ENCODE results near the gene PDPK1. TPM values are rescaled to one million over a fixed set of nuclear protein-coding genes. Genes with fewer than 3 reads are reported as not detected.

PDPK1 gene
- polyA plus RNA-seq, 1 donor from 2014 or later: 45.1 TPM

DNA sequence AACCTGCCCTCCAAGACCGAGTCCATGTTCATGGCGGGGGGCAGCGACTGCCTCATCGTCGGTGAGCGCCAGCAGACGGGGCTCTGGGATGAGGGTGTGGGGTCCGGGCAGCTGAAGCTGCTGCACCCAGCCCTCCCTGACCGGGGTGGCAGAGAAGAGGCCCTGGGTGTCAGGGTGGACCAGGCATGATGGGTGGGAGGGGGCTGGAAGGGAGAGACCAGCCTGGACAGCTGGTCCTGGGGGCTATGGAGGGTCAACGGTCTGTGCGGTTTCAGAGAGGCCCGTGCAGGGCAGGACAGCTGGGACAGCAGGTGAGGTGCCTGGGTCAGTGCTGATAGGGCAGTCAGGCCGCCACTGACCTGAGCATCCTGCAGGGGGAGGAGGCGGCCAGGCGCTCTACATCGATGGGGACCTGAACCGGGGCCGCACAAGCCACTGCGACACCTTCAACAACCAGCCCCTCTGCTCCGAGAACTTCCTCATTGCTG, 37.3 kb upstream of the PDPK1 start:
- peaks cover 2 to 4% (median 4%) of the 10 kb centered on the region in 3 donors for H3K4me1 Mint-ChIP-seq
- no peaks in the 10 kb centered on the region for H3K27me3 Mint-ChIP-seq
- H3K36me3 Mint-ChIP-seq: no peaks in the 10 kb centered on the region
- no peak overlapping the region for H3K27ac Mint-ChIP-seq
- H3K4me3 Mint-ChIP-seq: no peak overlapping the region
- no peaks in the 10 kb centered on the region for H3K9me3 Mint-ChIP-seq

DNA sequence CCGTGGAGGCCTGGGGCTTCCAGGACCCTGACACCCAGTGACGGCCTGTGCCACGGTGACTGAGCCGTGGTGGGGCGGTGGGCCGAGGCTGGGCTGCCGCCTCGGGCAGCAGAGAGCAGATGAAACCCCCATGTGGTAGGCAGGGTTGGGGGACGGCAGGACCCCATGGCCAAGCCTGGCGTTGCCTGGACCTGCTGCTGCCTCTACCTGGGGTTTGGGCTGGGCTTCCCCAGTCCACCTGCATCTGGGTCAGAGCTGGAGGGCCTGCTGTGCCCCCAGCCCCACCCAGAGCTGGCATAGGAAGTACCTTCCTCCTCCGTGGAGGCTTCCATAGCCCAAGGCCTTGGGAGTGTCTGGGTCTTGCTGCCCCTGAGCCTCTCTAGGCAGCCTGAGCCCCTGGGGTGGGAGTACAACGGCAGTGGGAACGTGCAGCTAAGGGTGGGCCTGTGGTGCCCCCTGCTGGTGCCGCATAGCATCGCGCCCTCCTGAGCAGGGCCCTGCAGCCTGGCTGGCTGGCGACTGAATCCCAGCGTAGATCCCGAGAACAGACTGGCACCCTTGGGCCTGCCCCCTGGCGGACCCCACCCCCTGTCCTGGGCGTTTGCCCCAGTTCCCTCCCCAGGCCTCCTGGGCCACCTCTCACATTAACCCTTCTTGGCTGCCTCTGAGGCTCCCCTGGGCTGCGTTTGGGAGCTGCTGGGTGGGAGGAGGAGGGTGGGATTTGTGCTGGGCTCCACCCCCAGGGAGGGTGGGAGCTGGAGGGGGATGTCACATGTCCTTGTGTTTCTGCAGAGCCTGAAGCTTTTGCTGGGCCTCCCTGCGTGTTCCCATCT, 36.7 kb upstream of the PDPK1 start:
- Mint-ChIP-seq H3K27ac (no peak overlapping the region), H3K27me3 (no peaks in the 10 kb centered on the region), H3K4me1 (peaks cover 4 to 6% (median 5%) of the 10 kb centered on the region in 3 donors), H3K4me3 (no peak overlapping the region), H3K36me3 (no peaks in the 10 kb centered on the region), H3K9me3 (no peaks in the 10 kb centered on the region)

DNA sequence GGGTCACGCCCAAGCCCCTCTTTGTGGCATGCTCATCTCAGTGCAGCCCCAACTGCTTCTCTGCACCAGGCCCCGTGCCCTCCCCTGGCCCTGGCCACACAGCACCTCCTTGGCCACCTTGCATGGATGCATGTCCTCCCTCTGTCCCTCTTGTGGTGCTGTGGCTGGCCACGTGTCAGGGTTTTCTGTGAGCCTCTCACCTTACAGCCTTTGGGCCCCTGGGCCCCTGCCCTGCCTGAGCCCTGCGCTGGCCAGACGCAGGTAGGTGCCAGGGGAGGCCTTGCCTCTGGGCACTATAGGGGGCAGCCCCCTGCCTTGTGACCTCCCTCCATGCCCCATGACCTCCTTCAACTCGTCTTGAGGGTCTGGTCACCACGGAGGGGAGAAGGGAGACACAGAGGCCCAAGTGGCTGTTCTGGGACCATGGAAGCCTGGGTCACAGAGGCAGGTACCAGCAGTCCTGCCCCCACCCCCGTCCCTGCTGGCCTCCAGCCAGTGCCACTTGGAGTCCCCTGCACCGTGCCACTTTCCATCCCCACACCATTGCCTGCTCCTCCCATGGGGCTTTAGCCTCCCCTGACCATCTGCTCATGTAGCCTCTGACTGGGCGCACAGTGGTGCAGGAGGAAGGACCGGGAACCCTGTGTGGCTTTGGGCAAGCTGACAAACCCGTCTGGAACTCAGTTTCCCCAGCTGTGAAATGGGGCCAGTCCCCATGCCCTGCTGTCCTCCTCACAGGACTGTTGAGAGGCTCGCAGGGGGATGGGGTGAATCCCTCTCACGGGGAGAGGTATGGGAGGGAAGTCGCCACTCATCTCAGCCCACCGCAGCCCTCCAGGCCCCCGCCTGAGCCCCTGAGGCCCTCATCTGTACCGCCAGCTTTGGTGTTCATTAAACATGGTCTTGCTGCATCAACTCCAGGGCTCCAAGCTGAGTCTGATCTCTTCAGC, 35.6 kb upstream of the PDPK1 start:
- peaks cover 10 to 13% (median 12%) of the 10 kb centered on the region in 3 donors for H3K4me1 Mint-ChIP-seq
- H3K27me3 Mint-ChIP-seq: peaks cover 3% of the 10 kb centered on the region
- no peak overlapping the region for H3K4me3 Mint-ChIP-seq
- H3K27ac Mint-ChIP-seq: no peak overlapping the region
- H3K9me3 Mint-ChIP-seq: no peaks in the 10 kb centered on the region
- H3K36me3 Mint-ChIP-seq: peaks cover 2% of the 10 kb centered on the region

DNA sequence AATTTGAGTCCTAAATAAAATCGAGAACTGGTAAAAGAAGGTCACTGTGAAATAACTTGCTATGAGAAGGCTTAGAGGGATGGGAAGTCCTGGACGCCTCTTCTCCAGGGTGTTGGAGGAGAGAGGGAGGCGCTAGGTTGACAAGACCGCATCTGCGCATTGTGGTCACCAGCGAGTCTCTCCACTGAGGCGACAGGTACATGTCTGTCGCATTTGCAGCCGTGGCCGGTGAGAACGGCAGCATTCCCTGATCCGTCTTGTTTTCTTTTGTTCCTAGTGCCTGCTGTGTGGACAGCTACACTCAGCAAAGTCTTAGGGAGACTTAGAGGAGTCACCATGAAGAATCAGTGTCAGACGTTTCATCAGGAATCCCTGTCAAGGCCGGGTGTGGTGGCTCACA, 32.1 kb upstream of the PDPK1 start:
- peak overlapping the region in 2 of 3 donors; percentile 13 to 31 for H3K27ac Mint-ChIP-seq
- peaks cover 2% of the 10 kb centered on the region for H3K36me3 Mint-ChIP-seq
- H3K4me1 Mint-ChIP-seq: peaks cover 28 to 37% (median 30%) of the 10 kb centered on the region in 3 donors
- H3K27me3 Mint-ChIP-seq: peaks cover 3% of the 10 kb centered on the region
- no peaks in the 10 kb centered on the region for H3K9me3 Mint-ChIP-seq
- H3K4me3 Mint-ChIP-seq: peak overlapping the region in 1 of 4 donors; percentile 34

DNA sequence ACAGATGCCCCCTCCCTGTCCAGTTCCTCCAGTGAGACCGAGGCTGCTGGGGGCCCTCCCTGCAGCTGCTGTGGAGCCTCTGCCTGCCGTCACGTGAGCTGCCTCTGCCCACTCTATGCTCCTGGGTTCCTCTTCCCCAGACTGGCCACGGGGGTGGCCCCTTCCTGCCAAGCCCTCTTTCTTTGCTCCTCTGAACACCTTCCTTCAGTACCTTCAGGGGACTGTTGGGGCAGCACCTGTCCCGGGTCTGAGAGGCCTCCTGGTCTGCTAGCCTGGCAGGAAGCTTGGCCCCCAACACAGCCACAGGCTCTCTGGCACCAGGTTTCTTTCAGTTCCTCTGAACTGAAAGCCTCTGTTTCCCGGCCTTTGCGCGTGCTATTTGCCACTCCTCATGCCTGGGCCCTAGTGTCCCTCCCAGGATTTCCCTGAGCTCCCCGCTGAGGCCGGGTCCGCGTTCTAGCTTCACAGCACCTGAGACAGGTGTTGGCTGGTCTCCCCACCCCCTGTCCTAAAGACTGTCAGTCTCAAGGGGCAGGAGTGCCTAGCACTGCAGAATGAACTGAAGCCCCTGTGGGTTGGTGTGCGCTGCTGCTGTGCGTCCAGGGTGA, 30.7 kb upstream of the PDPK1 start:
- peaks cover 28 to 37% (median 30%) of the 10 kb centered on the region in 3 donors for H3K4me1 Mint-ChIP-seq
- peak overlapping the region in 3 of 4 donors; percentile 42 to 94 (median 94) for H3K4me3 Mint-ChIP-seq
- H3K27me3 Mint-ChIP-seq: peaks cover 3% of the 10 kb centered on the region
- H3K9me3 Mint-ChIP-seq: no peaks in the 10 kb centered on the region
- H3K27ac Mint-ChIP-seq: peak overlapping the region; percentile 86 to 96 (median 91)
- peaks cover 2% of the 10 kb centered on the region for H3K36me3 Mint-ChIP-seq

DNA sequence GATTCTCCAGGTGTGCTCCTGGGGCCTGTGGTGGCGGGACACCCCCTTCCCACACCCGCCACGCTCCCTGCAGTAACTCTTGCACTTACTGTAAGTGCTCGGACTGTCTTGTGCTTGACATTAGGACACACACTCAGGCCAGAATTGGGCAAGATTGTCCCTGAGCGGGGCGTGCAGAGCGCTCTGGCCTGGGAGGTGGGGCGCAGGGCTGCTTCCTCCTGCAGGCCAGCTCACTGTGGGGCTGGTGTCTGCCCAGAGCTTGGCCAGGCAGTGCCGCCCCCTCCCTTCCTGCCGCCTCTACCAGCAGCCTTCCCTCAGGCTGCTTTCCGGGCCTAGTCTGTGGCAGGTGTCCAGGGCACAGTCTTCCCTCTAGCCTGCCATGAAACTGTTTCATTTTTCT, 30.2 kb upstream of the PDPK1 start:
- Mint-ChIP-seq H3K9me3 (no peaks in the 10 kb centered on the region), H3K36me3 (peaks cover 2% of the 10 kb centered on the region), H3K4me1 (peaks cover 28 to 37% (median 33%) of the 10 kb centered on the region in 3 donors), H3K27me3 (peaks cover 3% of the 10 kb centered on the region), H3K4me3 (peak overlapping the region in 3 of 4 donors; percentile 42 to 94 (median 94)), H3K27ac (peak overlapping the region; percentile 86 to 96 (median 91))

DNA sequence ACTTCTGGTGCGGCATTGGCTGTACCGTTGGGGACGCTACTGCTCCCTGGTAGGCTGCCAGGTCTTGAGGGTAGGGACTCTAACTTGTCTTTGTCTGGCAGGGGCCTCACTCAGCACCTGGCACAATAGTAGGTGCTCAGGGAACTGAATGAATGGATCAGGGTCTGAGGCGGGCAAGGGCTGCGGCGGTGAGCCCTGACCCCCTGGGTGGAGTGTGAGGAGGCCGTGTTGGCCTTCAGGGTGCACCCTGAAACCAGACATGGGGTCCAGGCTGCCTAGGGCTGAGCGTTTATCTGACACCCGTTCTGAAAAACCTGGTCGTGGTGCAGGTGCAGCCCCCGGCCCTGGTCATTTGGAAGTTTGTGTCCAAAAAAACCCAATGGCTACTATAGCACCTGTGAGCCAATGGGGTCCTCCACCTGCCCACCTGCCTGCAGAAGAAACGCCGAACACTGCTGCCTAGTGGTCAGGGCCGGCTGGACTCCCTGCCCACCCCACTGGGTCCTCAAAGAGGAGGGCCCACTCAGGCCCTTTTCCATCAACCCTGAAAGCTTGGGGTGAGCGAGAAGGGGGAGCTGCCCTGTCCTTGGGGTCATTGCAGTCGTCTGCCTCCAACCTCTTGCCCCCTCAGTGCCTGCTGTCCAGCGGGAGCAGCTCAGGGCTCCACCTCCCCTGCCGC, 29.0 kb upstream of the PDPK1 start:
- Mint-ChIP-seq H3K27ac (peak overlapping the region in 2 of 3 donors; percentile 86 to 96), H3K9me3 (no peaks in the 10 kb centered on the region), H3K4me1 (peaks cover 37 to 46% (median 40%) of the 10 kb centered on the region in 3 donors), H3K36me3 (peaks cover 2% of the 10 kb centered on the region), H3K27me3 (peaks cover 3% of the 10 kb centered on the region), H3K4me3 (peak overlapping the region in 1 of 4 donors; percentile 42)

DNA sequence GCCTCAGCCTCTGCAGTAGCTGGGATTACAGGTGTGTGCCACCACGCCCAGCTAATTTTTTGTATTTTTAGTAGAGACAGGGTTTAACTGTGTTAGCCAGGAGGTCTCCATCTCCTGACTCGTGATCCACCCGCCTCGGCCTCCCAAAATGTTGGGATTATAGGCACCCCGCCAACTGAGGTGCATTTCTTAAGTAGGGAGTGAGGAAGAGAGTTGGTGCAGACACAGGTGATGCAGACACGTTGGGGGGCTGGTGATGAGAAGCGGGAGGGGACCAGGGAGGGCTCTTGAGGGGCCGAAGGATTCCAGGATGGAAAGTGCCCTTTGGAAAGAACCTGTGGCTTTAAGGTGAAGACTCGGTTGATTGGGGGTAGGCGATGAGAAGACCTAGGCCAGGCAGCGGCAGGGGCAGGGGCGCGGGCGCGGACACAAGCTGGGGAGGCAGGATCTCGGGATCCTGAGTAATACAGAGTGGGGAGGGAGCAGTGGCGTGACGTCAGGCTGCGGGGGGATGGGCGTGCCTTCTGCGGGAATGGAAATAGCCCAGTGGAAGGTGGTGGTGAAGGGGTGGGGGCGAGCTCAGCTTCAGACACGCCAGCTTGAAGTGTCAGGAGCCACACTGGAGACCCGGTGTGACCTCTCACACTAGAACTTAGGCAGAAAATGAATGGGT, 26.6 kb upstream of the PDPK1 start:
- Mint-ChIP-seq H3K27ac (peak overlapping the region in 2 of 3 donors; percentile 85 to 100), H3K9me3 (no peaks in the 10 kb centered on the region), H3K36me3 (peaks cover 3% of the 10 kb centered on the region), H3K27me3 (peaks cover 4% of the 10 kb centered on the region), H3K4me1 (peaks cover 49 to 56% (median 51%) of the 10 kb centered on the region in 3 donors), H3K4me3 (peak overlapping the region in 3 of 4 donors; percentile 25 to 68 (median 52))

DNA sequence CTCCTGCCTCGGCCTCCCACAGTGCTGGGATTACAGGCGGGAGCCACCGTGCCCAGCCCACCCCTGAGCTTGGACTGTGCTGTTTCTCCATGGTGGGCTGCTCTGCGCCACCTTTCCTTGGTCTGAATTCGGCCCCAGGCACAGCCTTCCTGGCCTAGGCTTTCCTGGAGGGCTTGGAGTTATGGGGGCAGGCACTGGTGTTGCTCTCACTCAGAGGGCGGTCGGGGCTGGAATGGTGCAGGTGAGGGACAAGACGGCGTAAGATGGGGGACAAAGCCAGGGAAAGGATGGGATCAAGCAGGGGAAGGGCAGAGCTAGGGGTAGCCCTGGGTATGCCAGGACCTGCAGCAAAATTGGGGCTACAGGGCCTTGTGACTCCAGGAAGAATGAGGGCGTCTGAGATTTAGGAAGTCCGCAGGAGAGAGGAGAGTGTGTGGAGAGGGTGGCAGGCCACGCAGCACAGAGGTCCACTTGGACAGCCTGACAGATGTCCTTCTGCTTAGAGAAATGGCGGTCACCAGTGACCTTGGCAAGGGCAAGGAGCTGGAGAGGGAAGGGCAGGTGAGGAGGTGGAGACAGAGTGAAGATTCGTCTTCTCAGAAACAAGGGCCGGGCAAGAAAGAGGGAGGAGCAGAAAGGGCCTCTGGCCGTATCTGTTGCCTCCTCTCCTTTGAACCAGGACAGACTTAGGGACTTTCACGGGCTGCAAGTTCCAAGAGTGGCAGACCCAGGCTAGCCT, 25.7 kb upstream of the PDPK1 start:
- H3K36me3 Mint-ChIP-seq: peaks cover 5% of the 10 kb centered on the region
- H3K9me3 Mint-ChIP-seq: no peaks in the 10 kb centered on the region
- H3K4me3 Mint-ChIP-seq: peak overlapping the region in 3 of 4 donors; percentile 30 to 94 (median 87)
- H3K27ac Mint-ChIP-seq: peak overlapping the region in 2 of 3 donors; percentile 97 to 100
- H3K27me3 Mint-ChIP-seq: peaks cover 3% of the 10 kb centered on the region
- peaks cover 51 to 59% (median 55%) of the 10 kb centered on the region in 3 donors for H3K4me1 Mint-ChIP-seq

DNA sequence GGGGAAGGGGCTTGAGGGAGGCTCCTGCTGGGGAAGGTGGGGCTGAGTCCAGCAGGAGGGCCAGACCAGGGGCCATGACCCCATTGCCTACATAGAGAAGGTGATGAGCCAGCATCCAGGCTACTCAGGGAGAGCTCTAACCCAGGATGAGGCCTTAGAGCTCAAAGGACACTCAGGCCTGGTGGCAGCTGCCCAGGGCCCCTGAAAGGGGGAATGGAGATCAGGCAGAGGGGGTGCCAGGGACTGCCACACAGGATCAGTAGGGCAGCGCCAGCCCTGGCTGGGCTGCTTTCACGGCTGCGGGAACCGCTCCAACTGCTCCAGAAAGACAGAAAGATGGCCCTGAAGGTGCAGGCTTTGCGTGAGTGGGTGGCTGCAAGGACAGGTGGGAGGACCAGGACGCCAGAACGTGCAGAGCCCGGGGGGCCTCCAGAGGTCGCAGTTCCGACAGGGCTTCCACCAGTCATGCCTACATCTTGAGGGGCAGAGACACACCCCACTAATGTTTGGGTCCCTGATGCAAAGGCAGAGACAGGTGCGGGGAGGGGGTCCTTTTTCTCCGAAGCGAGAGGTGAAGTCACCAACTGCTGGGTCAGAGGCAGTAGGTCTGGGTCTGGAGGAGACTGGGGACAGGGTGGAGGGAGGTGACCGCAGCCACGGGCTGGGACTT, 25.0 kb upstream of the PDPK1 start:
- peak overlapping the region; percentile 95 to 100 (median 97) for H3K27ac Mint-ChIP-seq
- no peaks in the 10 kb centered on the region for H3K9me3 Mint-ChIP-seq
- H3K4me3 Mint-ChIP-seq: peak overlapping the region; percentile 87 to 97 (median 92)
- H3K36me3 Mint-ChIP-seq: peaks cover 5% of the 10 kb centered on the region
- peaks cover 53 to 59% (median 56%) of the 10 kb centered on the region in 3 donors for H3K4me1 Mint-ChIP-seq
- peaks cover 2% of the 10 kb centered on the region for H3K27me3 Mint-ChIP-seq

DNA sequence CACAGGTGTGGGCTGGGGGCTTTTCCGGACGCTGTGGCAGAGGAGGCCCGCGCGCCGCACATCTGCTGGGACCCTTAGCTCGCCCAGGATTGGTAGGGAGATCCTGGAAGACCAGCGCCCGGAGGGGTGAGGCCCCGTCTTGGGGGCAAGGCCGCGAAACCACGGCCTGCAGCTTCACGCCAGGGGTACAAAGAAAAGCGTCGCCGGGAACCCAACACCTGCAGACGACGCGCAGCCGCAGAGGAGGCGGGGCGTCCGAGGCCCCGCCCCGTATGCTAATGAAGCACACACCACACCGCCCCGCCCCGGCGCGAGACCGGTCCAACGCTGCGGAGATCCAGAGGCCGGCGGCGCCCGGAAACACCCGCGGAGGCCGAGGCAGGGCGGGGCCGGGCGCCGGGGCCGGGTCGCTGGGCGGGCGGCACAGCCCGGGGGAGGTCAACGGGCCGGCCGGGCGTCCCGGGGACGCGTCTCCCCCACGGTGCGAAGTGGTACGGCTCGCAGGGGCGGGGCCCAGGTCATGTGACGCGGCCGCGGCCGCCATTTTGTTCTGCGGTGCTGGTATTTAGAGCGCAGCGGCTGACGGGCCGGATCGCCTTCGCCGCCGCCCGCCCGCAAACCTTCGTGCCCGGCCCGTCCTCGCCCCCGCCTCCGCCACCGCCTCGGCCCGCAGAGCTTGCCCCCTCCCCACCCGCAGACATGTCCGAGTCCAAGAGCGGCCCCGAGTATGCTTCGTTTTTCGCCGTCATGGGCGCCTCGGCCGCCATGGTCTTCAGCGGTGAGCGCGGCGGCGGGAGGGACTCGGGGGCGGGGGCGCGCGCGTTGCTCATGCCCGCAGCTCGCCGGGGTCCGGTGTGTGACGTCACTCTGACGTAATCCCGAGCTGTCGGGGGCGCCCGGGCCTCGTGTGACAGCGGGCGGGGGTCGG, 24.2 kb upstream of the PDPK1 start, which contains the start of gene ATP6V0C:
Gene ATP6V0C, plus strand, starts transcription at position 548 of the 928 bp plus-strand sequence. Its CDS starts 152 bp downstream, at position 700.
- no peaks in the 10 kb centered on the region for H3K9me3 Mint-ChIP-seq
- H3K27ac Mint-ChIP-seq: peak within 1 kb of the TSS; percentile 97 to 100 (median 99)
- H3K27me3 Mint-ChIP-seq: peaks cover 2% of the 10 kb centered on the region
- H3K4me1 Mint-ChIP-seq: peaks cover 48 to 54% (median 53%) of the 10 kb centered on the region in 3 donors
- H3K36me3 Mint-ChIP-seq: peaks cover 5% of the 10 kb centered on the region
- H3K4me3 Mint-ChIP-seq: peak within 1 kb of the TSS; percentile 91 to 97 (median 94)
